ENCODE data around the gene SENP7.
"Not testable (repeated sequence)": the region's sequence is repeated elsewhere in the genome, so short reads cannot be mapped to it uniquely, and the experiment has no call there.

The SENP7 gene, protein sequence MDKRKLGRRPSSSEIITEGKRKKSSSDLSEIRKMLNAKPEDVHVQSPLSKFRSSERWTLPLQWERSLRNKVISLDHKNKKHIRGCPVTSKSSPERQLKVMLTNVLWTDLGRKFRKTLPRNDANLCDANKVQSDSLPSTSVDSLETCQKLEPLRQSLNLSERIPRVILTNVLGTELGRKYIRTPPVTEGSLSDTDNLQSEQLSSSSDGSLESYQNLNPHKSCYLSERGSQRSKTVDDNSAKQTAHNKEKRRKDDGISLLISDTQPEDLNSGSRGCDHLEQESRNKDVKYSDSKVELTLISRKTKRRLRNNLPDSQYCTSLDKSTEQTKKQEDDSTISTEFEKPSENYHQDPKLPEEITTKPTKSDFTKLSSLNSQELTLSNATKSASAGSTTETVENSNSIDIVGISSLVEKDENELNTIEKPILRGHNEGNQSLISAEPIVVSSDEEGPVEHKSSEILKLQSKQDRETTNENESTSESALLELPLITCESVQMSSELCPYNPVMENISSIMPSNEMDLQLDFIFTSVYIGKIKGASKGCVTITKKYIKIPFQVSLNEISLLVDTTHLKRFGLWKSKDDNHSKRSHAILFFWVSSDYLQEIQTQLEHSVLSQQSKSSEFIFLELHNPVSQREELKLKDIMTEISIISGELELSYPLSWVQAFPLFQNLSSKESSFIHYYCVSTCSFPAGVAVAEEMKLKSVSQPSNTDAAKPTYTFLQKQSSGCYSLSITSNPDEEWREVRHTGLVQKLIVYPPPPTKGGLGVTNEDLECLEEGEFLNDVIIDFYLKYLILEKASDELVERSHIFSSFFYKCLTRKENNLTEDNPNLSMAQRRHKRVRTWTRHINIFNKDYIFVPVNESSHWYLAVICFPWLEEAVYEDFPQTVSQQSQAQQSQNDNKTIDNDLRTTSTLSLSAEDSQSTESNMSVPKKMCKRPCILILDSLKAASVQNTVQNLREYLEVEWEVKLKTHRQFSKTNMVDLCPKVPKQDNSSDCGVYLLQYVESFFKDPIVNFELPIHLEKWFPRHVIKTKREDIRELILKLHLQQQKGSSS

DNA sequence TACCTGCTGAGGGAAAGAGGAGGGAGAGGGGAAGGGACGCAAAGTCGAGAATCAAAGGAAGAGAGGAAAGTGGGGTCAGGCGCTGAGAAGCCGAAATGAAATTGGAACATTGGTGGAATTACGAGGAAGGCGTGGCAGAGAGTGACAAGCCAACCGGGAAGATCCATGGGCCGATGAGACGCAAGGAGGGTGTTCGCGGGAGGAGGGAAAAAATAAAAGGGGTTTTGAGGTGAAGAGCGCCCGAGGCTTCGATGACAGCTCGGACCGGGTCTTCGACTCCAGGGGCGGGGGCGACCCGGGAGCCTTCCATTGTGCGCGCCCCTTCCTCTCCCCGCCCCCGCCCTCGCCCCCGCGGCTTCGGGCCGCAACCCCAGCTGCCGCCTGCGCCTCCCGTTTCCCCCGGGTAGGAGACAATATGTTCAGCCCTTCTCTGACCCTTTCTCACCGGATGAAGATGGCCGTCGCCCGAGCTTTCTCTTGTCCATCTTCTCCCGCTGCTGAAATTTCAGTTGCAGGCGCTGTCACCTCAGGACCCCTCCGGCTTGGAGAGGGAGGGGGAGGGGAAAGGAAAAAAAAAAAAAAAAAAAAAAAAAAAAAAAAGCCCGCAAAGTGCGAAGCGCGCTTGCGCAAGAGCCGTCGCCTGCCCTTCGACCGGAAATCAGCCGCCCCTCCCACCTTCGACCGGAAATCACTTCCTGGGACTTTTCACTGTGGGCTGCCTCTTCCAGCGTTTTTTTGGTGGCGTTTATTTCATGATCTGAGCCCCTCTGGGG is at the start of gene SENP7:
Gene SENP7 (minus strand): TSS at position 567 of the 773 bp plus-strand sequence. CDS start 82 bp downstream, at position 485.
- peak; percentile 72 for DNase-seq

DNA sequence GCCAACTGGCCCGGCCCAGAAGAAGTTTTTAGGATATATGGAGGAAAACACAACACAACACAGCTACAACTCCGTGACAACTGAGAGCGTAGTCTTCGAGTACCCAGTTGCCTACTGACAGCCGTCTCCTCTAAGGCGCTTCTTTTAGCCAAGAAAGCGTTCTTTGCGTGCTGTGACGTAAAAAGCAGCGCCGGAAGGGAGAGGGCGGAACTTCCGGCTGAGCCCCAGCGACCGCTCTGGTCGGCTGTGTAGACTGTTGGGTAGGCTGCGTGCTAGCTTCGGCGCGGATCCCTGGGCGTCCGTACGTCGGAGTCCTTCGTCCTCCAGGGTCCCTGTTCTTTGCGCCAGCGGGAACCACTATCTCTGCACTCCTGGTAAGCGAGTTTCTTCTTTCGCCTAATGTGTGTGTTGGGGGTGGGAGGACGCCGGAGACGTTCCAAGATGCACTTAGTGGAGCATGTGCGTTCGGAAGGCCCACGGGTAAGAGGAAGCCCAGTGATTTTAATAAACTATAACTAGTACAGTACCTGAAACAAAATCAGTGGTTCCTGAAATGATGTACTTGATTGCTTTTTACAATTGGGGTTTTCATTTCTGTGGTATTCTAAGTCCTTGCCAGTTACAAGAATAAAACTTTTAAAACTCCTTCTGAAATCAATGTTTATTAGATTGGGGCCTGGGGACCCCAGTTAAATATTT is 48.8 kb upstream of the SENP7 start, which contains the start of gene TRMT10C:
Gene TRMT10C (plus strand): TSS at position 239 of the 699 bp plus-strand sequence. CDS start 2,914 bp downstream, outside the sequence.
- DNase-seq = peak; percentile 89

DNA sequence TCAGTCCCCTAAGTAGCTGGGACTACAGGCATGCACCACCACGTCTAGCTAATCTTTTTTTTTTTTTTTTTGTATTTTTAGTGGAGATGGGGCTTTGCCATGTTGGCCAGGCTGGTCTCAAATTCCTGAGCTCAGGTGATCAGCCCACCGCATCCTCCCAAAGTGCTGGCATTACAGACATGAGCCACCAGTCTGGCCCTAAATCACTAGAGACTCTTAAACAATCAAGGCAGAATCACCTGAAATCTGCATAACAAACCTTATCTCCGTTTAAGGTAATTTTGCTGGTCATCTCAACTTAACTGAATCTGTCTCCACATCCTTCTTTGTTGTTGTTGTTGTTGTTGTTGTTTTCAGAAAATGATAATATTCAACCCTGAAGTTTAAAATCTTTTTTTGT is 43.1 kb upstream of the SENP7 start:
- no peak for DNase-seq

DNA sequence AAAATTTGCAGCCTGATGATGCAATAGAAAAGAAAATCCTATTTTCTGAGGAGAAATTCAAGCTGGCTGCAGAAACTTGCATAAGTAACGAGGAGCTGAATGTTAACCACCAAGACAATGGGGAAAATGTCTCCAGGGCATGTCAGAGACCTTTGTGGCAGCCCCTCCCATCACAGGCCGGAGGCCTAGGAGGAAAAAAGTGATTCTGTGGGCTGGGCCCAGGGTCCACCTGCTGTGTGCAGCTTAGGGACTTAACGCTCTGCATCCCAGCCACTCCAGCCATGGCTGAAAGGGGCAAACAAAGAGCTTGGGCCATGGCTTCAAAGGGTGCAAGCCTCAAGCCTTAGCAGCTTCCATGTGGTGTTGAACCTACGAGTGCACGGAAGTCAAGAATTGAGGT is 40.4 kb upstream of the SENP7 start:
- not testable (repeated sequence) for DNase-seq

DNA sequence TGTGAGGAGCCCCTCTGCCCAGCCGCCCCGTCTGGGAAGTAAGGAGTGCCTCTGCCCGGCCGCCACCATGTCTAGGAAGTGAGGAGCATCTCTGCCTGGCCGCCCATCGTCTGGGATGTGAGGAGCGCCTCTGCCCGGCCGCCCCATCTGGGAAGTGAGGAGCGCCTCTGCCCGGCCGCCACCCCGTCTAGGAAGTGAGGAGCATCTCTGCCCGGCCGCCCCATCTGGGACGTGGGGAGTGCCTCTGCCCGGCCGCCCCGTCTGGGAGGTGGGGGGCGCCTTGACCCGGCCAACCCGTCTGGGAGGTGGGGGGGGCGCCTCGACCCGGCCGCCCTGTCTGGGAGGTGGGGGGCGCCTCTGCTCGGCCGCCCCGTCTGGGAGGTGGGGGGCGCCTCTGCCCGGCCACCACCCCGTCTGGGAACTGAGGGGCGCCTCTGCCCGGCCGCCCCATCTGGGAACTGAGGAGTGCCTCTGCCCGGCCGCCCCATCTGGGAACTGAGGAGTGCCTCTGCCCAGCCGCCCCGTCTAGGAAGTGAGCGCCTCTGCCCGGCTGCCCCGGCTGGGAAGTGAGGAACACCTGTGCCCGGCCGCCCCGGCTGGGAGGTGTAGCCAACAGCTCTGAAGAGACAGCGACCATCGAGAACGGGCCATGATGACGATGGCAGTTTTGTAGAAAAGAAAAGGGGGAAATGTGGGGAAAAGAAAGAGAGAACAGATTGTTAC is 38.5 kb upstream of the SENP7 start:
- not testable (repeated sequence) for DNase-seq

DNA sequence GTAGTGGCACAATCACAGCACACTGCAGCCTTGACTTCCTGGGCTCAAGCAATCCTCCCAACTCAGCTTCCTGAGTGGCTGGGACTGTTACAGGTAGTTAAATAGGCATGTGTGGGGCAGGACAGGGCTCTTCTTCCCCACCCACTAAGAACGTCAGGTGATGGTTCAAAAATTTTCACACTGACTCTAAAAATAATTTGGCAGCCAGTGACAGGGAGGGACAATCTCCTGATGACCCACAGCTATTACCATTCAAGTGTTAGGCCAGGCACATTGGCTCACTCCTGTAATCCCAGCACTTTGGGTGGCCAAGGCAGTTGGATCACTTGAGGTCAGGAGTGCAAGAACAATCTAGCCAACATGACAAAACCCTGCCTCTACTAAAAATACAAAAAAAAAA is 36.5 kb upstream of the SENP7 start:
- no peak for DNase-seq

DNA sequence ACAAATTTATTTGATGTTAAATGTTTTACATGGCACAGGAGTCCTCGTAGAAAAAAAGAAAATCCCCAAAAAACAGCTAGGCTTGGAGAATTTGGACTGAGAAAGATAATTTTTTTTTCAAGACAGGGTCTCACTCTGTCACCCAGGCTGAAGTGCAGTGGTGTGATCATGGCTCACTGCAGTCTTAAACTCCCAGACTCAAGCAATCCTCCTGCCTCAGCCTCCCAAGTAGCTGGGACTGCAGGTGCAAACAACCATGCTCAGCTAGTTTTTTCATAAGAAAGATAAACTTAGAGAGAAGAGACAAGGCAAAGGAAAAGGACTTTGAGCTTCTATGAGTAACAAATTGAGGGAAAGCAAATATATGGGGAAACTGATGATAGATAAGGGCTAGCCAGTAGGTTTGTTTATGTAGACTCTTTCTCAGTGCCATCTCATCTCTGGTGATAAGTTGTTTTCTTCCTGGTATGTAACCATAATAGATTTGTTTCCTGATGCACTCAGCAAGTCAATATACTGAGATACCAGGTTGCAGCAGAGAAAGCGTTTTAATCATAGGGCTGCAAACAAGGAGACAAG is 35.6 kb upstream of the SENP7 start:
- no peak for DNase-seq

DNA sequence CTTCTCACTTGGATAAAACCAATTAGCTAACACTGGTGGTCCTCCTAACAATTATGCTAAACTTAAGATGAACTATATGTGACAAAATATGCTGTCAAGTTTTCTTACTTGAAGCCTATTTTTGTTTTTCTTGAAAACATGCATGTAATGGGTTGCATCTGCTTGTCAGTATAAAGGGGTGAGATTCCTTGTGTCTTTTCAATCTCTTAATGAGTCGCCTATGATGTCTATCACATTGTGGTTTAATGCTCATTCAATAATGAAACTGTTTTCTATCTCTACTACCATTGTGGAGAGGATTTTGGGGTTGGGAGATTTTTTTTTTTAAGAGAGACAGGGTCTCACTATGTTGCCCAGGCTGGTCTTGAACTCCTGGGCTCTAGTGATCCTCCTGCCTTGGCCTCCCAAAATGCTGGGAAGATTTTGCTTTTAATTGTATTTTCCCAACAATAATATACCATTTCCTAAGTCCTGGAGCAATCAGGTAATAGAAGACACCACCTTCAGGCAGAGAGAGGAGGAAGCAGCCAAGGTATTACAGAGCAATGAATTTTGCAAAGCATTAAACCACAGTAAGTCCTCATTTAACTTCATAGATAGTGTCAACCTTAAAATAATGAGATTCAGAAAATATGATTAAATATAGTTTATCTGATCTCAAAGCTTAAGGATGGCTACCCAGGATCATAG is 31.3 kb upstream of the SENP7 start:
- DNase-seq = no peak

DNA sequence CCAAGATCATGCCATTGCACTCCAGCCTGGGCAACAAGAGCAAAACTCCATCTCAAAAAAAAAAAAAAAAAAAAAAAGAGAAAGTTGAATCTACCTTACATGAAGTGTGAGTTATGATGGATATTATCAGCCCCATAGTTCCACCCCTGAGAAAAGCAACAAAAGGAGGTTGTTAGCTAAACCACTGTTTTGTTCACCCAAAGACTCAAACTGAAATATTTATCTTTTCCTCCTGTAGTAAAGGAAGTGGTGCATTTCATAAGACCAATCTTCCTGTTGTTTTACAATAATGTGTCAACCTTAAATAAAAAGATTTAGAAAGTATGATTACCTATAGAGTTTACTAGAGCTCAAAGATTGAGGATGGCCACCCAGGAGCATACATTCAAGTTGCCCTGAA is 29.9 kb upstream of the SENP7 start:
- DNase-seq = no peak

DNA sequence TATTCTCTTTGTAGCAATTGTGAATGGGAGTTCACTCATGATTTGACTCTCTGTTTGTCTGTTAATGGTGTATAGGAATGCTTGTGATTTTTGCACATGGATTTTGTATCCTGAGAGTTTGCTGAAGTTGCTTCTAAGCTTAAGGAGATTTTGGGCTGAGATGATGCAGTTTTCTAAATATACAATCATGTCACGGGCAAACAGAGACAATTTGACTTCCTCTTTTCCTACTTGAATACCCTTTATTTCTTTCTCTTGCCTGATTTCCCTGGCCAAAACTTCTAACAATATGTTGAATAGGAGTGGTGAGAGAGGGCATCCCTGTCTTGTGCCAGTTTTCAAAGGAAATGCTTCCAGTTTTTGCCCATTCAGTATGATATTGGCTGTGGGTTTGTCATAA is 23.9 kb upstream of the SENP7 start:
- not testable (repeated sequence) for DNase-seq

DNA sequence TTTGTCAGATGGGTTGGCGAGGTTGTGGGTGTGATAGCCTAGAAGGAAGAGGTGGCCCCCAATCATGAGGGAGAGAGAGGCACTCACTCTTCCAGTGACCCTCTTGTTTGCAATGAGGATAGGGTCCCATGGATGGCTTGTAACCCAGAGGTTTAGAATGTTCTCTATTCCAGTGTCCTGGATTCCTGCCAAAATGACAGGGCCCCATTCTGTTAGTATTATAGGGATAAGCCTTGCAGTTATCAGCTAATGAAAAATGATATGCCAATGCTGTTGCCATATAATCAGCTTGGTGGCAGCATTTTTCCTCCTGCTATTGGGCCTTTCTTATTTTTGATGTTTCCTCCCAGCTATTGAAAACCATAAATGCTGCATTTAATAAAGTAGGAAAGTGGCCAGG is 23.3 kb upstream of the SENP7 start:
- no peak for DNase-seq

DNA sequence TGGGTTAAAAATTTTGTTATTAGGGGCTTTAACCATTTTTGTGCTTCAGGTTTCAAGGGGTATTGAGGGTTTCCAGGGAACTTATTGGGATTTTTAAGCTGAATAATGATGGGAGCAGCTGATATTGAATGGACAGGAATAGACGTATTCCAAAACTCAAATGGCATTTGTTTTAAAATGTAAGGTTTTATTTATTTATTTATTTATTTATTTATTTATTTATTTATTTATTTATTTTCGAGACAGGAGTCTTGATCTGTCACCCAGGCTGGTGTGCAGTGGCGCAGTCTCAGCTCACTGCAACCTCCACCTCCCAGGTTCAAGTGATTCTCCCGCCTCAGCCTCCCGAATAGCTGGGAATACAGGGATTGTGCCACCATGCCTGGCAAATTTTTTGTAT is 22.2 kb upstream of the SENP7 start:
- no peak for DNase-seq

DNA sequence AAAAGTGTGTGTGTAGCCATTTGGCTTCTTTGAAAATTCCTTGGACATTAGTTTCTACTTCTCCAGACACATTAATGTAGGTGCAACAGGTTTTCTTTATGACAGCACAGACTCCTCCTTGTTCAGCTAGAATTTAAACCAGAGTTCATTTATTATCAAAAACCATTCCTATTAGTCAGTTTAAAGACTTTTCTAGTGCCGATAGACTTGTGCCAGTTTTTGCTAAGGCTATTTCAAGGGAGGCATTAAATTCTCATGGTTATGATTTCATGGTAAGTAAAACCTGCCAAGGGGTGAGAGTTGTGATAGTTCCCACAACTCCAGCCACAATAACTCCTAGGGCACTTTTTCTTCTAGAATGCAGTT is 20.6 kb upstream of the SENP7 start:
- no peak for DNase-seq

DNA sequence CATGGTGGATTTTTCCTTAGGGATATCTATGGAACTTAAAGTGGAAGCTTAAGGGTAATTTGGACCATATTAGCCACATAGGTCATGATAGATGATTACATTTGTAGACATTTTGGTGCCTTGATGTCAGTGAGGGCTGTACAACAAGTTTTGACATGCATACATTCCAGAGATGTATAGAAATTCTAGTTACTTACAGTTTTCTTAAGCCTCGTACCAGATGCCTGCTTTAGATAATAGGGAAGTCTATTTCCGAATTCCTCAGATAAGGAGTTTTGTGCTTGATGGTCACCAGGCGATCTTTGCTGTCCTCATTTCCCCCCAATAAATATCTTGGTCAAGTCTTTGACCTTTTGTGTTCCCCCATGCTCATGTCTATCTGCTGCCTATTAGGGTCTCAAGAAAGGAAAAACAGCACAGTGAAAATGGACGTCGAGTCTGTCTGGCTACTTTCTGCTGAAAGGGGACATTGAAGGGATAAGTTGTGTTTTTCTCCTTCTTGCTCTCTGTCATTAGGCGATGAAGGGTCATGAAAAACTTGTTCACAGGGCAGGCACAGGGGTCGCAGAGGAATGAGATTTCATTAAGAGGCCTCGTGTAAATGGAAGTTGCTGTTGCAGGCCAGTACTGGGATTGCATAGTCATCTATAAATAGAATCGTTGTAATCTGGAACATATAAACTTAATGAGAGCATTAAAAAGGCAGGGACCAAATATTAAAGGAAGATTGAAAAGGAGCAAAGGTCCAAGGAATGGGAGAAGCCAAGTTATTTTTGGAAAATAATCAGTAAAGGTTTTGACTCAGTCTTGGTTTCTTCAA is 20.0 kb upstream of the SENP7 start:
- no peak for DNase-seq

DNA sequence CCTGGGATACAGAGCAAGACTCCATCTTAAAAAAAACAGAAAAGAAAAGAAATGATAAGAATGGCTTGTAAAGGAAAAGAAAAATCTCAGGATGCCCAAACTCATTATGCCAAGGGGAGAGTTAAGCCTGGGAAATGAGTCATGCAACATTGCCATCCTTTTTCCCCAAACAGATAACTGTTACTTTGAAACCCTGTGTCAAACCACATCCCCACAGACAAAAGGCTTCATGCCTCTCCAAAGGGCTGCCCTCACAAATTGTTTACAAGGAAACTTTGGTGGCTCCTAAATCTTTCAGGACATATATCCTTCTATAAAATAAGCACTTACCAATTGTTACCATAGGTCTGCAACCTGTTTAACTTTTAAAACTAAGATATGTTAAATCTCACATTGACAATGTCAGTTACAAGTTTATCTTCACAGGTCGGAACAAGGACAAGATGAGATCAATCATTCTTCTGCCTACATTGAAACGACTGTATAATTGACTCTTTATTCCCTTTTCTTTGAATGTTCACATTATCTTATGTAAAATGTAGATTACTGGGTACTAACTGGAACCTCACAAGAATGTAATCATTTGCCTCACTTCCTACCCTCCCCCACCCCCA is 18.6 kb upstream of the SENP7 start:
- no peak for DNase-seq

DNA sequence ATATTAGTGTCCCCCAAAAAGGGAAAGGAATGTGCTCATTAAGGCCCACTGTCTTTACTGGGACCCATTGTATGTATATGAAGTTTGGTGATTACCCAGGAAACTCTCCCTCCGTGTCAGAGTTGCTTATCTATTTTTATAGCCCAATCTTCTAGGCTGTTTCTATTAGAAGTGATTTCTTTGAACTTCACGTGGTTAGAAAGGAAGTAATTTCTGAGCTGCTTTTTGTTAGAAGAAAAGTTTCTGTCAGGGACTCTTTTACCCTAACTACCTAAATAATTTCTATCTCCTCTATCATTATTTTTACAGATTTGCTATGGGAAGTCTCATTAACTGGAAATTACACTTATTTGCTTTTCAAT is 17.7 kb upstream of the SENP7 start:
- no peak for DNase-seq

DNA sequence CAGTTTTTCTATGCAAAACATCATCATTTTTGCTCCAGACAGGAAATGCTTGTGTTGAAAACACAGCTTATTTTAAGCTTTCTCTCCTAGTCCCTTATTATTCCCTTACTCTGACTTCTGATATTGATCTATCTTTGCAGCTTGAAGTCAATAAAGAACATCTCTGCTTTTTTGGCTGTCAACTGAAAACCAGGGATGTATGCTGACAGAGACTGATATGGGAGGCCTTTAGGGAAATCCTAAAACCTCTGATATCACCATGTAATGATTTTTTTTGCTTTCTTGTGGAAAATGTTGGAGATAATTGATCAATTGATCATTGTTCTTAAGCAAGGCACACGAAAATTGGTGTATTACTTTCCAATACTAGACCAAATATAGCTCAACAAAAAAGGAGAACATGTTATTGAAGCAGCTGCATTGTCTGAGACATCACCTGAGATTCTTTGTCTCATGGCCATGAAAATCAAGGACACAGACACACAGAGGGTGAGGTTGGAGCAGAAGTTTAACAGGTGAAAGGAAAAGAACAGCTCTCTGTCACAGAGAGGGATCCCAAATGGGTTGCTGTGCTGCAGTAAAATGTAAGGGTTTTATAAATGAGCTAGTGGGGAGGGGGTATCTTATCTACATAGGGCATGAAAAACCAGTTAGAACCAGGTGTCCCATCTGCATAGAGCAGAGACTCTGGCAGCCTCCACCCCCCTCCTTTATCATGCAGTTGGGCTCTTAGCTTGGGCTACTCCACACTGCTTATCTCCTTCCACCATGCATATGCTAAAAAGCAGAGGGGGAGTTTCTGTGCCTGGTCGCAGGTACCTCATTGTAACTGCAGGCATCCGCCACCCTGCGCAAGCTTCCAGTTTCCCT is 17.0 kb upstream of the SENP7 start:
- DNase-seq = no peak

DNA sequence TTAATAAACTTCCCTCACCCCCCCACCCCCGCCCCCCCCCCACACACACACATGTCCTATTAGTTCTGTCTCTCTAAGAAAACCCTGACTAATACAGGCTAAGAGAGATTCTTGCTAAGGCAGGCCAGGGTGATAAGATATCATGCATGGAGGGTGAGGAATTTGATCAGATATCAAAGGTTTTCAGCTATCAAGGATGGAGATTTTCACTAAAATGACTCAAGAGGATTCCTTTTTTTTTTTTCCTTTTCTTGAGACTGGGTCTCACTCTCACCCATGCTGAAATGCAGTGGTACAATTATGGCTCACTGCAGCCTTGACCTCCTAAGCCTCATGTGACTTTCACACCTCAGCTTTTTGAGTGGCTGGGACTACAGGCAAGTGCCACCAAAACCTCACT is 14.9 kb upstream of the SENP7 start:
- DNase-seq = no peak

All from stimulated activated naive CD4-positive, alpha-beta T cell treated with Interleukin-2 at 50 U/mL for 16 hours (primary cell).